SK-N-SH treated with all-trans-retinoic acid at 6 μM for 48 hours (cell line): ENCODE measurements around the gene PSMA5.
"Not testable (repeated sequence)": the region's sequence is repeated elsewhere in the genome, so short reads cannot be mapped to it uniquely, and the experiment has no call there.

Experiments used
- ATAC-seq: fragments of 200-7000 bp; cut with Tn5 transposase; 3 replicates; pipeline ENCODE4 v1.9.1; 2020; ENCODE audit warnings: mild to moderate bottlenecking, moderate library complexity
- ARNTL ChIP-seq: fragments of 450-650 bp; formaldehyde crosslinking; IDR thresholded peaks from 2 replicates; pipeline ENCODE4 v1.5.0; 2020; ENCODE audit warnings: low read depth, mild to moderate bottlenecking, moderate library complexity, borderline replicate concordance
- BACH2 ChIP-seq: fragments of 250-450 bp; sonication (Bioruptor Pico); IDR thresholded peaks from 2 replicates; pipeline ENCODE4 v1.9.0; 2021; ENCODE audit warnings: mild to moderate bottlenecking, borderline replicate concordance
- CREB5 ChIP-seq: fragments of 250-450 bp; sonication (Bioruptor Pico); IDR thresholded peaks from 2 replicates; pipeline ENCODE4 v1.5.1; 2020; ENCODE audit warnings: low read depth, mild to moderate bottlenecking, moderate library complexity
- CSDC2 ChIP-seq: fragments of 250-450 bp; sonication (Bioruptor Pico); IDR thresholded peaks from 2 replicates; pipeline ENCODE4 v1.5.0; 2020; ENCODE audit warnings: mild to moderate bottlenecking, moderate library complexity
- CSRNP3 ChIP-seq: fragments of 250-450 bp; sonication (Bioruptor Pico); IDR thresholded peaks from 2 replicates; pipeline ENCODE4 v1.5.1; 2021; ENCODE audit warnings: mild to moderate bottlenecking, moderate library complexity
- ESRRG ChIP-seq: fragments of 250-450 bp; sonication (Bioruptor Pico); IDR thresholded peaks from 2 replicates; pipeline ENCODE4 v1.6.1; 2021; ENCODE audit warnings: mild to moderate bottlenecking
- GLIS3 ChIP-seq: fragments of 250-450 bp; sonication (Bioruptor Pico); IDR thresholded peaks from 2 replicates; pipeline ENCODE4 v1.5.0; 2020; ENCODE audit warnings: mild to moderate bottlenecking, moderate library complexity
- ISL1 ChIP-seq: fragments of 250-450 bp; sonication (Bioruptor Pico); IDR thresholded peaks from 2 replicates; pipeline ENCODE4 v2.1.2; 2022; ENCODE audit warnings: mild to moderate bottlenecking, moderate library complexity
- POU6F1 ChIP-seq: fragments of 250-450 bp; sonication (Bioruptor Pico); IDR thresholded peaks from 2 replicates; pipeline ENCODE4 v1.8.0; 2021; ENCODE audit warnings: low read depth, mild to moderate bottlenecking, moderate library complexity, borderline replicate concordance
- PPARA ChIP-seq: fragments of 250-450 bp; sonication (Bioruptor Pico); IDR thresholded peaks from 2 replicates; pipeline ENCODE4 v1.5.0; 2020; ENCODE audit warnings: mild to moderate bottlenecking, borderline replicate concordance
- RARB ChIP-seq: fragments of 250-450 bp; sonication (Bioruptor Pico); IDR thresholded peaks from 2 replicates; pipeline ENCODE4 v1.8.0; 2021; ENCODE audit warnings: mild to moderate bottlenecking, moderate library complexity
- SNAI2 ChIP-seq: fragments of 250-450 bp; sonication (Bioruptor Pico); IDR thresholded peaks from 2 replicates; pipeline ENCODE4 v1.5.0; 2020; ENCODE audit warnings: mild to moderate bottlenecking, moderate library complexity
- TCF4 ChIP-seq: fragments of 250-450 bp; sonication (Bioruptor Pico); IDR thresholded peaks from 2 replicates; pipeline ENCODE4 v1.8.0; 2021; ENCODE audit warnings: mild to moderate bottlenecking, moderate library complexity, borderline replicate concordance
- TOX ChIP-seq: fragments of 250-450 bp; sonication (Bioruptor Pico); IDR thresholded peaks from 2 replicates; pipeline ENCODE4 v1.8.0; 2021; ENCODE audit warnings: mild to moderate bottlenecking, moderate library complexity, borderline replicate concordance
- TSHZ2 ChIP-seq: fragments of 250-450 bp; sonication (Bioruptor Pico); IDR thresholded peaks from 2 replicates; pipeline ENCODE4 v1.5.0; 2020; ENCODE audit warnings: mild to moderate bottlenecking, moderate library complexity
- ZC3H10 ChIP-seq: fragments of 250-450 bp; sonication (Bioruptor Pico); IDR thresholded peaks from 2 replicates; pipeline ENCODE4 v1.5.1; 2021; ENCODE audit warnings: mild to moderate bottlenecking, moderate library complexity
- ZFP3 ChIP-seq: fragments of 250-450 bp; sonication (Bioruptor Pico); IDR thresholded peaks from 2 replicates; pipeline ENCODE4 v1.5.0; 2020; ENCODE audit warnings: mild to moderate bottlenecking, moderate library complexity
- ZFP30 ChIP-seq: fragments of 450-650 bp; formaldehyde crosslinking; IDR thresholded peaks from 2 replicates; pipeline ENCODE4 v1.5.0; 2022; ENCODE audit warnings: mild to moderate bottlenecking, moderate library complexity
- ZNF565 ChIP-seq: fragments of 450-650 bp; formaldehyde crosslinking; conservative IDR thresholded peaks from 2 replicates; pipeline ENCODE4 v1.5.0; 2020; ENCODE audit warnings: low read depth, mild to moderate bottlenecking, moderate library complexity
- ZNF70 ChIP-seq: fragments of 450-650 bp; formaldehyde crosslinking; IDR thresholded peaks from 2 replicates; pipeline ENCODE4 v1.5.0; 2020; ENCODE audit warnings: mild to moderate bottlenecking, moderate library complexity
- ZNF8 ChIP-seq: fragments of 450-650 bp; formaldehyde crosslinking; IDR thresholded peaks from 2 replicates; pipeline ENCODE4 v1.5.0; 2020; ENCODE audit warnings: mild to moderate bottlenecking, moderate library complexity

PSMA5 gene

GRCh38 chr1:109379907-109380306, 46.3 kb downstream of the PSMA5 start:
- TF ChIP-seq ZNF8 (CRISPR knock-in tag), result no peak
- TF ChIP-seq ESRRG (CRISPR knock-in tag), result no peak
- TF ChIP-seq POU6F1 (CRISPR knock-in tag), result no peak
- no peak for TF ChIP-seq ZFP30 (CRISPR knock-in tag)
- no peak for TF ChIP-seq GLIS3 (CRISPR knock-in tag)
- TF ChIP-seq CSDC2 (CRISPR knock-in tag), result no peak
- no peak for TF ChIP-seq ARNTL
- no peak for TF ChIP-seq ZNF70 (CRISPR knock-in tag)
- no peak for TF ChIP-seq PPARA (CRISPR knock-in tag)
- ATAC-seq, result no peak

- ATAC-seq, result no peak
- no peak for TF ChIP-seq ZFP3 (CRISPR knock-in tag)
- no peak for TF ChIP-seq POU6F1 (CRISPR knock-in tag)
- TF ChIP-seq ZNF70 (CRISPR knock-in tag), result no peak
- no peak for TF ChIP-seq RARB (CRISPR knock-in tag)
- no peak for TF ChIP-seq ZC3H10 (CRISPR knock-in tag)
- no peak for TF ChIP-seq CSRNP3 (CRISPR knock-in tag)
- no peak for TF ChIP-seq CSDC2 (CRISPR knock-in tag)
- TF ChIP-seq TCF4, result no peak
- TF ChIP-seq ARNTL, result no peak
- TF ChIP-seq PPARA (CRISPR knock-in tag), result no peak
- no peak for TF ChIP-seq ZNF565
- no peak for TF ChIP-seq SNAI2
- no peak for TF ChIP-seq ISL1 (CRISPR knock-in tag)
- no peak for TF ChIP-seq BACH2 (CRISPR knock-in tag)
- no peak for TF ChIP-seq TOX
- no peak for TF ChIP-seq TSHZ2 (CRISPR knock-in tag)
- TF ChIP-seq CREB5, result no peak
- TF ChIP-seq ZFP30 (CRISPR knock-in tag), result no peak
- TF ChIP-seq GLIS3 (CRISPR knock-in tag), result no peak
- no peak for TF ChIP-seq ESRRG (CRISPR knock-in tag)
- TF ChIP-seq, all 23 proteins: peak for 0
Measured at GRCh38 chr1:109379422-109379821, 46.8 kb downstream of the PSMA5 start.

GRCh38 chr1:109377698-109378097, 48.5 kb downstream of the PSMA5 start:
- ATAC-seq, result no peak

GRCh38 chr1:109373696-109374095, 52.6 kb downstream of the PSMA5 start:
- not testable (repeated sequence) for ATAC-seq

More at GRCh38 chr1:109377698-109378097, 48.5 kb downstream of the PSMA5 start:
- TF ChIP-seq CREB5 (no peak), TCF4 (no peak)
